Vagina (tissue), 2 donors: ENCODE results near the gene PIP5K1C. TPM values are rescaled to one million over a fixed set of nuclear protein-coding genes. Genes with fewer than 3 reads are reported as not detected.

Experiments used
- DNase-seq, 2 donors: peaks; one replicate each; pipeline ENCODE4 v3.0.0-alpha.2; 2017; ENCODE audit errors: extremely low spot score in 2 of 2
- H3K27ac ChIP-seq: fragments of 200-600 bp; sonication (generic); one replicate; pipeline ENCODE4 v1.5.1; 2019
- H3K27me3 ChIP-seq: fragments of 200-600 bp; sonication (generic); one replicate; pipeline ENCODE4 v1.5.1; 2019
- H3K36me3 ChIP-seq, 2 donors: fragments of 200-600 bp; sonication (generic); one replicate each; pipeline ENCODE4 v1.5.1; 2017 to 2019
- H3K4me1 ChIP-seq: fragments of 200-600 bp; sonication (generic); one replicate; pipeline ENCODE4 v1.5.1; 2019
- H3K4me3 ChIP-seq, 2 donors: fragments of 200-600 bp; sonication (generic); 1 replicate in 1 of 2; 2 replicates in 1 of 2; pipeline ENCODE4 v1.5.1; 2016 to 2019
- H3K9me3 ChIP-seq: fragments of 200-600 bp; sonication (generic); one replicate; pipeline ENCODE4 v1.5.1; 2019
- CTCF ChIP-seq, 3 experiments: fragments of 450-650 bp in 2 of 3; fragments of 200-600 bp in 1 of 3; sonication (generic) in 1 of 3; IDR thresholded peaks; one replicate each; pipeline ENCODE4 v1.5.1; 2017 to 2019; ENCODE audit warnings: antibody characterized with exemption in 3 of 3, mild to moderate bottlenecking in 2 of 3, moderate library complexity in 2 of 3
- POLR2A ChIP-seq, 2 donors: fragments of 450-650 bp; IDR thresholded peaks; one replicate each; pipeline ENCODE4 v1.6.1; 2017; ENCODE audit warnings: antibody characterized with exemption in 2 of 2, mild to moderate bottlenecking in 2 of 2, moderate library complexity in 2 of 2
- POLR2AphosphoS5 ChIP-seq, 2 donors: sonication (generic); formaldehyde crosslinking; IDR thresholded peaks; one replicate each; pipeline ENCODE4 v1.9.0; 2017; ENCODE audit warnings: antibody characterized with exemption in 2 of 2, mild to moderate bottlenecking in 2 of 2, low read depth in 1 of 2; ENCODE audit not compliant: insufficient read depth in 1 of 2
- intact Hi-C: fragments of 100-400 bp; cut with DNase I; formaldehyde crosslinking; loops from one replicate; pipeline ENCODE4 v1.15.1; 2023
- total RNA-seq: library from RNA; depleted of rRNA; stranded (reverse); fragments of >200 nt; gene quantifications from one replicate; pipeline ENCODE4 v1.2.3, GENCODE V29; 2016

The PIP5K1C gene
- total RNA-seq, 1 donor from 2014 or later: 24.1 TPM

DNA sequence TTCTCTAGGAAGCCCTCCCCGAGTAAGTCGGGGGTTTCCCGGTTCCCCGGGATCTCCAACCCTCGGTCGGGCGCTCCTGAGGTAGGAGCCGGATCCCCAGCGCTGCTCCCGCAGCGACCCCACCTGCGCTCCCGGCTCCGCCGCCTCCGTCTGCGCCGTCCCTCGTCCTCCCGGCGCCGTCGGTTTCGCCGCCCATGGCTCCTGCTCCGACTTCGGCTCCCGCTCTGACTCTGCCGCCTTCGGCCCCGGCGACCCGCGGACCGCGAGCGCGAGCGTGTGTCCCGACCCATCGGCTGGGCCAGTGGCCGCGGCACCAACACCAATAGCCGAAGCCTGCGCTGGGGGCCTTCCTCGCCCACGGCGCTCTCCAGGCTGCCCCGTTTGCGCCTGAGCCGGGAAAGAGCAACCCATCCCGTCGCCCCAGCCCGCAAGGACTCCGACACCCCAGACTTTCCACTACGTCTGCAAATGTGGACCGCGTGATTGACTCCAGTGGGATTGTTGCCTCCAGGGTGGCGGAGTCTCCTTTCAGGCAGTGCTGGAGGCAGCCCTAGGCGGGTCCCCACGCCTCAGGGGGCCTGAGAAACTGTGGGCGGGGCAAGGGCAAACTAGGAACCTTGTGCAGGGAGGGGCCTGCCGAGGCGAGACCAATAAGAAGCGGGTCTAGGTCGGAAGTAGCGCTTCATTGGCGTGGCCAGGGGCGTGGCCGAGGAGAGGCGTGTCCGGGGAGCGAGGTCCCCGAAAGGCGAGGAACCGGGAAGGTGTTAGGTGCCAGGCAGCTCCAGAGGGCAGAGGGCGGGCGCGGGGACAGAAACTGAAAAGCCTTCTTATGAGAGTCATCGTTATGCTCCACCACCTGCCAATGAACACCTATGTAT is 73.6 kb downstream of the PIP5K1C start, which contains the start of gene CACTIN:
Gene CACTIN, minus strand, starts transcription at position 318 of the 878 bp plus-strand sequence. Its CDS starts 28 bp downstream, at position 290.
- H3K27ac ChIP-seq: peak within 1 kb of the TSS; percentile 96
- H3K36me3 ChIP-seq: peaks cover 0 to 15% of the 10 kb centered on the region in 2 donors
- no peaks in the 10 kb centered on the region for H3K27me3 ChIP-seq
- peak; percentile 93 to 96 for TF ChIP-seq POLR2AphosphoS5 (IDR thresholded peaks at IDR 0.05; ENCODE audit: insufficient read depth in 1 of 2, low read depth in 1 of 2)
- peak in 1 of 3 experiments; percentile 17 for TF ChIP-seq CTCF (IDR thresholded peaks at IDR 0.05)
- TF ChIP-seq POLR2A (IDR thresholded peaks at IDR 0.05): peak in 1 of 2 donors; percentile 45
- peak; percentile 98 to 99 for DNase-seq
- H3K4me1 ChIP-seq: peaks cover 24% of the 10 kb centered on the region
- H3K9me3 ChIP-seq: no peaks in the 10 kb centered on the region
- intact Hi-C loops: no loop called here
- peak within 1 kb of the TSS; percentile 85 to 100 for H3K4me3 ChIP-seq

GRCh38 chr19:3625996-3626472 is 74.2 kb downstream of the PIP5K1C start:
- DNase-seq: no peak
- TF ChIP-seq POLR2AphosphoS5 (IDR thresholded peaks at IDR 0.05; ENCODE audit: insufficient read depth in 1 of 2, low read depth in 1 of 2) (no peak), POLR2A (IDR thresholded peaks at IDR 0.05) (no peak), CTCF (IDR thresholded peaks at IDR 0.05) (no peak)
- no peaks in the 10 kb centered on the region for H3K27me3 ChIP-seq
- H3K4me1 ChIP-seq: peaks cover 24% of the 10 kb centered on the region
- peak overlapping the region; percentile 96 for H3K27ac ChIP-seq
- peaks cover 0 to 15% of the 10 kb centered on the region in 2 donors for H3K36me3 ChIP-seq
- intact Hi-C loops: no loop called here
- H3K4me3 ChIP-seq: peak overlapping the region; percentile 85 to 100
- no peaks in the 10 kb centered on the region for H3K9me3 ChIP-seq

- TF ChIP-seq POLR2AphosphoS5 (IDR thresholded peaks at IDR 0.05; ENCODE audit: insufficient read depth in 1 of 2, low read depth in 1 of 2): no peak
- TF ChIP-seq CTCF (IDR thresholded peaks at IDR 0.05): no peak
- H3K27me3 ChIP-seq: no peaks in the 10 kb centered on the region
- no peak overlapping the region for H3K27ac ChIP-seq
- H3K36me3 ChIP-seq: peaks cover 0 to 24% of the 10 kb centered on the region in 2 donors
- H3K9me3 ChIP-seq: no peaks in the 10 kb centered on the region
- H3K4me1 ChIP-seq: peaks cover 27% of the 10 kb centered on the region
- no peak for DNase-seq
- no peak overlapping the region for H3K4me3 ChIP-seq
- intact Hi-C loops: no loop called here
Measured at GRCh38 chr19:3623716-3624115, 76.6 kb downstream of the PIP5K1C start.

- H3K9me3 ChIP-seq: no peaks in the 10 kb centered on the region
- intact Hi-C loops: no loop called here
- H3K36me3 ChIP-seq: peaks cover 0 to 24% of the 10 kb centered on the region in 2 donors
- no peak for DNase-seq
- TF ChIP-seq CTCF (IDR thresholded peaks at IDR 0.05): no peak
- no peak for TF ChIP-seq POLR2A (IDR thresholded peaks at IDR 0.05)
- no peak for TF ChIP-seq POLR2AphosphoS5 (IDR thresholded peaks at IDR 0.05; ENCODE audit: insufficient read depth in 1 of 2, low read depth in 1 of 2)
- no peak overlapping the region for H3K27ac ChIP-seq
- no peak overlapping the region for H3K4me3 ChIP-seq
- H3K27me3 ChIP-seq: no peaks in the 10 kb centered on the region
- peaks cover 41% of the 10 kb centered on the region for H3K4me1 ChIP-seq
Measured at GRCh38 chr19:3622224-3622623, 78.0 kb downstream of the PIP5K1C start.

GRCh38 chr19:3621689-3622088 is 78.6 kb downstream of the PIP5K1C start:
- peaks cover 0 to 26% of the 10 kb centered on the region in 2 donors for H3K36me3 ChIP-seq
- intact Hi-C loops: no loop called here
- no peak overlapping the region for H3K27ac ChIP-seq
- no peak for DNase-seq
- no peaks in the 10 kb centered on the region for H3K9me3 ChIP-seq
- TF ChIP-seq POLR2A (IDR thresholded peaks at IDR 0.05): no peak
- no peak for TF ChIP-seq CTCF (IDR thresholded peaks at IDR 0.05)
- no peak for TF ChIP-seq POLR2AphosphoS5 (IDR thresholded peaks at IDR 0.05; ENCODE audit: insufficient read depth in 1 of 2, low read depth in 1 of 2)
- H3K4me1 ChIP-seq: peaks cover 41% of the 10 kb centered on the region
- no peak overlapping the region for H3K4me3 ChIP-seq
- no peaks in the 10 kb centered on the region for H3K27me3 ChIP-seq
